NOMO-1 (cell line): ENCODE results near the gene PDE8A.
"Not testable (repeated sequence)": the region's sequence is repeated elsewhere in the genome, so short reads cannot be mapped to it uniquely, and the experiment has no call there.

Source experiments
- DNase-seq, 2 experiments: peaks; one replicate each; lab custom pipeline; 2025; ENCODE audit not compliant: unreplicated experiment in 2 of 2; lab: John Stamatoyannopoulos, UW

Gene PDE8A

GRCh38 chr15:85157344-85157743 is 175.7 kb downstream of the PDE8A start:
- no peak for DNase-seq

- no peak for DNase-seq
Observed at GRCh38 chr15:85162237-85162636, 180.6 kb downstream of the PDE8A start.

- DNase-seq: no peak
Observed at GRCh38 chr15:85164841-85165466, 183.3 kb downstream of the PDE8A start.

- DNase-seq: no peak
Observed at GRCh38 chr15:85167568-85167967, 185.9 kb downstream of the PDE8A start.

- DNase-seq: peak in 1 of 2 experiments; percentile 6
Observed at GRCh38 chr15:85168642-85169173, 187.1 kb downstream of the PDE8A start.

GRCh38 chr15:85171736-85172135 is 190.1 kb downstream of the PDE8A start:
- DNase-seq: no peak

- DNase-seq: no peak
Observed at GRCh38 chr15:85172846-85173490, 191.3 kb downstream of the PDE8A start.

- DNase-seq: not testable (repeated sequence)
Observed at GRCh38 chr15:85173630-85174029, 192.0 kb downstream of the PDE8A start.

GRCh38 chr15:85174521-85174920 is 192.9 kb downstream of the PDE8A start:
- no peak for DNase-seq

GRCh38 chr15:85177042-85177515 is 195.4 kb downstream of the PDE8A start:
- not testable (repeated sequence) for DNase-seq

GRCh38 chr15:85178308-85178707 is 196.7 kb downstream of the PDE8A start:
- DNase-seq: no peak

GRCh38 chr15:85179700-85180099 is 198.0 kb downstream of the PDE8A start:
- no peak for DNase-seq

- DNase-seq: not testable (repeated sequence)
Observed at GRCh38 chr15:85185350-85185749, 203.7 kb downstream of the PDE8A start.

- not testable (repeated sequence) for DNase-seq
Observed at GRCh38 chr15:85188171-85188577, 206.5 kb downstream of the PDE8A start.
